Superior temporal gyrus (tissue), 1 donor: Measurements from ENCODE around the gene LRRC46.

Source experiments
- DNase-seq: peaks from one replicate; pipeline ENCODE4 v3.0.0-alpha.2; 2016; ENCODE audit errors: extremely low spot score

LRRC46 gene

GRCh38 chr17:47810200-47810821 is 21.2 kb upstream of the LRRC46 start:
- DNase-seq: no peak

- no peak for DNase-seq
Measured at GRCh38 chr17:47810901-47811635, 20.4 kb upstream of the LRRC46 start.

- no peak for DNase-seq
Measured at GRCh38 chr17:47811709-47812108, 19.8 kb upstream of the LRRC46 start.

- DNase-seq: no peak
Measured at GRCh38 chr17:47812146-47812920, 19.1 kb upstream of the LRRC46 start.

- DNase-seq: no peak
Measured at GRCh38 chr17:47813077-47813476, 18.4 kb upstream of the LRRC46 start.

- DNase-seq: no peak
Measured at GRCh38 chr17:47813512-47814031, 17.9 kb upstream of the LRRC46 start.

GRCh38 chr17:47815106-47815918 is 16.2 kb upstream of the LRRC46 start:
- DNase-seq: no peak

GRCh38 chr17:47816111-47816735 is 15.2 kb upstream of the LRRC46 start:
- no peak for DNase-seq

- no peak for DNase-seq
Measured at GRCh38 chr17:47816947-47817346, 14.5 kb upstream of the LRRC46 start.

GRCh38 chr17:47818002-47818695 is 13.3 kb upstream of the LRRC46 start:
- DNase-seq: no peak

GRCh38 chr17:47819475-47819874 is 12.0 kb upstream of the LRRC46 start:
- DNase-seq: no peak

- no peak for DNase-seq
Measured at GRCh38 chr17:47820033-47820789, 11.3 kb upstream of the LRRC46 start.

- DNase-seq: no peak
Measured at GRCh38 chr17:47821031-47821423, 10.4 kb upstream of the LRRC46 start.

GRCh38 chr17:47821424-47822391 is 9.8 kb upstream of the LRRC46 start, which contains the start of gene OSBPL7:
Gene OSBPL7, minus strand, starts transcription at chr17:47821794. Its CDS starts 1,516 bp downstream, at chr17:47820278.
- peak; percentile 79 for DNase-seq

- DNase-seq: no peak
Measured at GRCh38 chr17:47822785-47823184, 8.7 kb upstream of the LRRC46 start.

GRCh38 chr17:47823519-47823918 is 8.0 kb upstream of the LRRC46 start:
- DNase-seq: no peak

GRCh38 chr17:47829870-47830269 is 1.6 kb upstream of the LRRC46 start:
- DNase-seq: no peak

- no peak for DNase-seq
Measured at GRCh38 chr17:47830396-47831002, 971 bp upstream of the LRRC46 start.
